Measurements from ENCODE around the gene C6orf136. TPM values are rescaled to one million over a fixed set of nuclear protein-coding genes. Genes with fewer than 3 reads are reported as not detected.

The C6orf136 gene
- total RNA-seq, 2 donors from 2014 or later, result 24.8 to 36.7 TPM

DNA sequence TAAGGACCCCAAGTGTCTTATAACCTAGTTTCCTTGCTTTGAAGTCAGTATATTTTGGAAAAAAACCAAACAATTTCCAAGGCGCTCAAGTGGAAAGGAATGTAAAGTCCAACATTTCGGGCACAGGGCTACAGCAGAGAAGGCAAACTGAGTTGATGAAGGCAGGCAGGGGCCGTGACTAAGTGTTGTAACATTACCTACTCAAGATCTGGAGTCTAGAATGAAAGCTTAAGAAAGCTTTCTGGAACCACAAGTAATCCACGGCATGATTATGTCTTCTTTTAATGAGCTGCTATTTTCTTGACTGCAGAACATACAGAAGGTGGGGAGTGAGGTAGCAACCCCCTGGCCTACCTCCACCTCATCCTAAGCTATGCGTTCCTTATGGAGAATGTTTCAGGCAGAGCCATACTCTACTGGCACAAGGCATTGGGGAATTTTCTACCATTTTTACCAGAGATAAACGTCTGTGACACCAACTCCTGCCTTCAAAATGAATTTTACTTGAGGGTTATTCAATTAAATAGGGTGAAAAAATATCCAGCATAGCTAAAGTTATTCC, 34.2 kb upstream of the C6orf136 start:
- Mint-ChIP-seq H3K9me3 (no peaks in the 10 kb centered on the region), H3K27ac (peak overlapping the region; percentile 100), H3K36me3 (ENCODE audit: low read depth) (peaks cover 100% of the 10 kb centered on the region), H3K4me3 (peak overlapping the region; percentile 94), H3K27me3 (no peaks in the 10 kb centered on the region), H3K4me1 (peaks cover 49% of the 10 kb centered on the region)
- ATAC-seq (replicated peaks), result no peak

DNA sequence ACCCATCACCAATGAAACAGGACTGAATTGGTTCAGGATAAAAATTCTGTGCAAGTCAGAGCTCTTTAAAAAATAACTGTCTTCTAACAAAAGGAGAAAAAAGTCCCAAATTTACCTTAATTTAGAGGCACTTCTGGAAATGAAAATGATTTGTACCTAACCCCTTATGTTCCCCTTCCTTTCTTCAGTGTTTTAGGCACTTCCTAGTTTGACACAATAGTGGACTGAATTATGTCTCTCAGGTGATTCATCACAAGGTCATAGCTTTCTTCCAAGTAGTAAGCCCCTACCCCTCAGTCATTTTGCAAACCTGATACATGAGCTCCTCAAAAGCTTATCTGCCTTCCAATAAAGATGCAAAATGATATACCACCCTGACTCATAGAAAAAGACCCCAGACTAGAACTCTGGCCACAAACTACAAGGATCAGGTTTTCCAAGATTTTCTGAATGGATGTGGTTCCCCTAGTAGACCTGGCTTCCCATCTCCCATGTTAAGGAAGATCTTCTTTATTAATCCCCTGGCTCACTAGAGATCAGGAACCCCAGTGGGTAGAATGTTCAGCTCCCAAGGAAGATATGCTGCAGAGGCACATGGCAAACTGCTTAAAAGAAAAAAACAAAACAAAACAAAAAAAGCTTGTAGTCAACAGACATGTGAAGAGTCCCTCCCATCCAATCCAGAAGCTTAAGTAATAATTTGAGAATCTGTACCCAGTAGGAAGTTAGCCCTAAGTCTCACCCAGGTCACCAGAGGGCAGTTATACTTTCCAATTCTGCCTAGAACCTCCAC, 33.5 kb upstream of the C6orf136 start:
- peaks cover 49% of the 10 kb centered on the region for H3K4me1 Mint-ChIP-seq
- H3K27ac Mint-ChIP-seq, result peak overlapping the region; percentile 100
- H3K4me3 Mint-ChIP-seq, result peak overlapping the region; percentile 94
- no peaks in the 10 kb centered on the region for H3K27me3 Mint-ChIP-seq
- peaks cover 97% of the 10 kb centered on the region for H3K36me3 Mint-ChIP-seq (ENCODE audit: low read depth)
- peak; percentile 31 for ATAC-seq (replicated peaks)
- H3K9me3 Mint-ChIP-seq, result no peaks in the 10 kb centered on the region

DNA sequence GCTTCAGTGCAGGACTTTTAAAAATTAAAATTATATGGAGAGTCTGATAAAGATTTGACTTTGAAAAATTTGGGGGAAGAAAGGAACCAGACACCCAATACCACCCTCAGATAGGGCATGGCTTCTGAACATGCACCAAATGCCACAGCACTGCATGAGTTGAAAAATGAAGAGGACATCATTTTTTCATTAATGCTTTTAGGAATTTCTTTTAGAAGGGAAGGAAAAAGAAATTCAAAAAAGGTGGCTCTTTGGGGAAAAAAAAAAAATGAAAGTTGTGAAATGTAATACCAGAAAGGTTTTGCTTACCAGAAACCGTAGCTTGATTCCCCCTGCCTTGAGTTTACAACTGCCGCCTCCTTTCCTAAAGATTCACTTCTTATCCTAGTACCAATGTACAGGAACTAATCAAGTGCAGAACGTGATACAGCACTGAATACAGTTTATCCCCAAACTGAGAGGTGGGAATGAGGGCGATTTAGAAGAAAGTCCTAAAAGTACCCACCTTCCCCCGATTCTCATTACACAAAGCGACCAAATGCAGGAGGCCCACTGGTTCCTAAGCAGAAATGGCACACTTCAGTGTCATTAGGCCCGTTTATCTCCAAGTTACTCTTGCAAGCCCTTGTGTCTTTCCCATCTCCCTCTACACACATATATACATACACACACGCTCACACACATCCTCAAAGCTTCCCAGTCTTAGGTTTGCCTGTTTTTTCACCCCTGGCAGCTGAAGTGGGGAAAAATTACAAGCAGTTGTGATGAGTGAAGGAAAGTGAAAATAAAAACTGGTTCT, 32.7 kb upstream of the C6orf136 start:
- H3K4me1 Mint-ChIP-seq, result peaks cover 41% of the 10 kb centered on the region
- H3K9me3 Mint-ChIP-seq, result no peaks in the 10 kb centered on the region
- peak overlapping the region; percentile 94 for H3K4me3 Mint-ChIP-seq
- H3K27me3 Mint-ChIP-seq, result no peaks in the 10 kb centered on the region
- peak overlapping the region; percentile 100 for H3K27ac Mint-ChIP-seq
- no peak for ATAC-seq (replicated peaks)
- peaks cover 97% of the 10 kb centered on the region for H3K36me3 Mint-ChIP-seq (ENCODE audit: low read depth)

DNA sequence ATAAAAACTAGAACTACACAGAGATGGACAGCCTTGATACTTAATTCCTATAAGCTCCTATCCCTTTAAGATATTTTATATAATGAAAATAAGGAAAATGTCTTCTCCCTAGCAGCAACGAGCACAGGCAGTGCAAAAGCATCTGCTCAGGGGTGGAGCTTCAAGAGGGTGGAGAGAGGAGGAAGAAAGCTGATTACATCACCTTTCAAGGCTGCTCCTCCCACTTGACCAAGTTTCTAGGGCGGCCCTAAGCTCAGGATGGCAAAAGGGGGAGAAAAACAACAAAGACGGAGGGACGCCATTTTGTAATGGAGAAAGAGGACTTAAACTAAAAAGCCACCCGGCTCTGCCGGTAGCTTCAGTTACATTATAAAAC, 32.1 kb upstream of the C6orf136 start:
- peak; percentile 62 for ATAC-seq (replicated peaks)
- H3K4me3 Mint-ChIP-seq, result peak overlapping the region; percentile 94

DNA sequence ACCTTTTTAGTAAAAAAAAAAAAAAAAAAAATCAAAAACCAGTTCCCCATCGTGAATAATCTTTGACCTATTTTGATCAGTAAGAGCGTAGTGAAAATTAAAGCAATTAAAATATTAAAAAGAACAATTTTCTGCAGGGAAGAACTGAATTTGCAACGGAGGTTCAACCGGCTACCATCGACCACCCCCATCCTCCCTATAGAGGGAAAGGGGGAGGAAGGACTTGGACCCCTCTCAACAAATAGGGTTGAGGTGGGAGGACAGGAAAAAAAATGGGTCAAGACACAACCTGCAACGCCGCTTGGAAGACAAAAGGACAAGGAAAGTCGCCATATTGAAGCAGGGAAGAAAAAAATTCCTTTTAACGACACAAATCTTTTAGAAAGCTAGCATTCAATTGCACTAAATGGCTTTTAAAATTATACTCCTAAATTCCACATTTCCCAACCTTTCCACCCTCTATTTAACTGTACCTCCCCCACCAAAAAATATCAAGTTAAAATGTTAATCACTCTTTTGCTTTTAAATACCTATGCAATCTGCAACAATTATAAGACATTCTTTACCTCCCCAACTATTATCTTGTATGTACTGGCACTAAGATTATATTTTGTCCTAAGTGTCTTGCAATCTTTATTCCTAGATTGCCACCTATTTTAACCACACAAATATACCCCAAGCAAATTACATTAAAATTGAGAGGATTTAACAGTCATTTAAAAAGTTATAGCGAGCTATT, 31.5 kb upstream of the C6orf136 start:
- Mint-ChIP-seq H3K4me1 (peaks cover 31% of the 10 kb centered on the region), H3K9me3 (no peaks in the 10 kb centered on the region), H3K27me3 (no peaks in the 10 kb centered on the region), H3K27ac (peak overlapping the region; percentile 100), H3K36me3 (ENCODE audit: low read depth) (peaks cover 95% of the 10 kb centered on the region), H3K4me3 (peak overlapping the region; percentile 94)
- no peak for ATAC-seq (replicated peaks)

More for the DNA sequence above, 32.1 kb upstream of the C6orf136 start:
- no peaks in the 10 kb centered on the region for H3K27me3 Mint-ChIP-seq
- peaks cover 35% of the 10 kb centered on the region for H3K4me1 Mint-ChIP-seq
- peaks cover 97% of the 10 kb centered on the region for H3K36me3 Mint-ChIP-seq (ENCODE audit: low read depth)
- peak overlapping the region; percentile 100 for H3K27ac Mint-ChIP-seq
- H3K9me3 Mint-ChIP-seq, result no peaks in the 10 kb centered on the region

DNA sequence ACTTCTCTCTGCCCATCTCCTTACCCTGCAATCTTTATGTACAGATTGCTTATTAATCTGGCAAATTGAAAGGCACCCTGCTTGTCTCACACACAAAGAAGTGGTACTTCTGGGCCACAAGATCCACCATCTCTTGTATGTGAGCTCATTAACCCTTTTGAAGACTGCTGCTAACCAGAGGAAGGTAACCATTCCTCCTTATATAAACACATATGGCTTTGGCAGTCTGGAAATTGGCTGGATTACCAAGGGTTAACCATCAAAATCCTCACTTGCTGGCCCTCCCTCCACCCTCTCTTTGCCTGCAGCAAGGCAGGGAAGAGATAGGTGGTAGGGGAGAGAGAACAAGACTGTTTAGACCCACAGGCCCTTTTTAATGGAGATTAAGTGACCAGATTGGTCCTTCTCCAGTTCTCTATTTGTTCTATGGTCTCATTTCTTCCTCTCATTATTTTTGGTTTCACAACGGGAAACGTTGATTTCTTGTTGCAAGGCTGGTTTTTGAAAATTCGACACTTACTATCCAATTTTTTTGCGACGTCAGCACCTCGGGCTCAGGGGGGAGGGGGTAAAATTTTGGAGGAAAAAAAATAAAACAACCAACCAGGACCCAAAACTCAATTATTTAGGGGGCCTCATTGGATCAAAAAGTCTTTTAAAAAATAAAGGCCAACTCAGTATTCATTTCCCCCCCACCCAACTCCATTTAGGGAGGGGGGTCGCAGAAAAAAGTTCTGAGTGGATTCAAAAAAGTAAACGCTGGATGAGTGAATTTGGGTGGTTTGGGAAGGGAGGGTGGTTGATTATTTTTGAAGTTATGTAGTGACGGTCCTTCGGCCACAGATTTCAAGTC, 30.7 kb upstream of the C6orf136 start:
- peak overlapping the region; percentile 94 for H3K4me3 Mint-ChIP-seq
- H3K4me1 Mint-ChIP-seq, result peaks cover 28% of the 10 kb centered on the region
- H3K27ac Mint-ChIP-seq, result peak overlapping the region; percentile 100
- no peak for ATAC-seq (replicated peaks)
- peaks cover 95% of the 10 kb centered on the region for H3K36me3 Mint-ChIP-seq (ENCODE audit: low read depth)
- no peaks in the 10 kb centered on the region for H3K9me3 Mint-ChIP-seq
- H3K27me3 Mint-ChIP-seq, result no peaks in the 10 kb centered on the region

DNA sequence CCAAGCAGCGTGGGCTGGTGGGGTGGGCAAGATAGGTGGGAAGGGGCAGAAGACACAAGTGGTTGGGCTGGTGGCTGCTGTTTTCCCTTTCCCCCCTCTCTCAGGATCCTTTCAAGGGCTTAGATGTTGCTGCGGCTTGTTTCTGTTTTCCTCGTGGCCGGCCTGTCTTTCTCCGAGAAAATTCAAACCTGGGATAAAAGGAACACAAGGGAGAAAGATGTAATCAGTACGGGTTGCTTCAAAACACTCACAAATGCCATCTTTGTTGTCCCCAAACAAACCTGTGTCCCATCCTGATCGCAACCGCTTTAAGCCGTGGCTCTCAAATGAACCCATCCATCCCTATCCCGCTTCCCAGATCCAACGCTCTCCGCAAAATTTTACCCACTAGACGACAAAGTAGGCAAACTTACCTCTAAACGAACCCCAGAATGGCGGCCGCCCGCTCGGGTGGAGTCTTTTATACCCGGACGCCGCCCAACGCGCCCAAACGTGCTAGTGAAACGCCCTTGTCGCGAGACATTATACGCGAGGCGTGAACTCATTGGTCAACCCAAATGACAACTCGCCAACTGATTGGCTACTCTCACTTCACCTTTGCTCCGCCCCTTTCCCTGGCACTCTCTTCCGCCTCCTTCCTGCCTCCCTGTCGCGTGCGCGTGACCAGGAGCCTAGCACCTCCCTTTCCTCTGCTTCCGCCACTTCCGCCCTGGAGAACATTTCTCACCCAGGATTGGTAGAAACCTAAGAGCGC, 29.9 kb upstream of the C6orf136 start, which contains the start of gene PPP1R10:
TSS of gene PPP1R10 (minus strand) at position 433 of the 754 bp plus-strand sequence. CDS start 7,299 bp downstream, outside the sequence.
- H3K27ac Mint-ChIP-seq, result peak within 1 kb of the TSS; percentile 100
- no peaks in the 10 kb centered on the region for H3K27me3 Mint-ChIP-seq
- H3K4me3 Mint-ChIP-seq, result peak within 1 kb of the TSS; percentile 94
- ATAC-seq (replicated peaks), result peak; percentile 84
- no peaks in the 10 kb centered on the region for H3K9me3 Mint-ChIP-seq
- H3K4me1 Mint-ChIP-seq, result peaks cover 20% of the 10 kb centered on the region
- H3K36me3 Mint-ChIP-seq (ENCODE audit: low read depth), result peaks cover 95% of the 10 kb centered on the region

DNA sequence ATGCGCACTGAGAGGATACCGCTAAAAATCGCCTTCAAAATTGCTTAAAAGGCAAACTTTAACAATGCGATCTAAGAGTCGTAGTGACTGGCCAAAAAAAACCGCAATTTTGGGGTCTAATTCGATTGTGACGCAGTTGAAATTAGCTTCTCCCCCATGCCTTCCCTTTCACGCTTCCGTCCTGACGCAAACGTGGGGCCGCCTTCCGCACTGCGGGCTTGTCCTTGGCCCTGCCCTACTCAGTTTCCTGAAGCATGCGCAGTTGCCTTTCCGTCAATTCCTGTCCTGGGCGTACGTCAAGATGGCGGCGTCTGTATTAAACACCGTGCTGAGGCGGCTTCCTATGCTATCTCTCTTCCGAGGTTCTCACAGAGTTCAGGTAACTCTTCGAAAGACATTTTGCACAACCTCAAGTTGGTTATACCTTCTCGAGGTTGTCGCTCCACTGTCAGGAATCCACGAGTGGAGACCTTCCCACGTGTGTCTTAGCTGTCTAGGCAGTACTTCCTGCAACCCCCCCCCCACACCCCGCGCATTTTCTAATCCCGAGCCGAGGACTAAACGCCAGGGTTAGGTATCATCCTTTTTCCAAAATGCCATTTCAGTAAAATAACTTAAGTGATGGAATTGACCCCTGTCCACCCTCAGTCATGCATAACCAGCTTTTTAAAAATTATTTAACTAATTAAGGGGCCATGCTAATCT, 29.2 kb upstream of the C6orf136 start, which contains the start of gene MRPS18B:
TSS of gene MRPS18B (plus strand) at position 276 of the 705 bp plus-strand sequence. CDS start at position 302, 26 bp downstream.
- Mint-ChIP-seq H3K36me3 (ENCODE audit: low read depth) (peaks cover 95% of the 10 kb centered on the region), H3K9me3 (no peaks in the 10 kb centered on the region), H3K27me3 (no peaks in the 10 kb centered on the region), H3K4me1 (peaks cover 17% of the 10 kb centered on the region), H3K4me3 (peak within 1 kb of the TSS; percentile 94), H3K27ac (peak within 1 kb of the TSS; percentile 100)
- peak; percentile 83 for ATAC-seq (replicated peaks)

DNA sequence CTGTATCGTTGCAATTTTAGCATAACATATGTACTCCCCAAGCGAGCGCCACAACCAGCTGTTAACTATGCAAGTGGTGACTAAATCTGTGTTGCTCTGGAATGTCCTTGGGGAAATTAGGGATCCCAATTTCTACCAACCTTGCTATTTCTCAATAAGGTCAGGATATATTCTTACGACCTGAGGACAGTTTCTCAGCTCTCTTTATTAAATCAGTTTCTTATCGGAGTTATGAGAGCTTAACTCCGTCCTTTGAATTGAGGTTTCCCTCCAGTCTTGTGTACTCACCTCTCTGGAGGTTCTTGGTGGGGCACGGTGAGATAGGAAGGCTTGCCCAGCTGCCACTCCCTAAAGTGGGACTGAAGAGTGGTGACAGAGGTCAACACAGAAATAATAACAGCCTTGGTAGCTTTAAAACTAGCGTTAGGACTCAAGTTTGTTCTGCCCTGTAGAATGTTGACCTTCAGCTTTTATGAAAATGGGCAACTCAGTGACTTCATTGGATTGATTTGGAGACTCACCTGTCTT, 28.6 kb upstream of the C6orf136 start:
- H3K4me3 Mint-ChIP-seq, result peak overlapping the region; percentile 94
- no peaks in the 10 kb centered on the region for H3K9me3 Mint-ChIP-seq
- H3K27me3 Mint-ChIP-seq, result no peaks in the 10 kb centered on the region
- ATAC-seq (replicated peaks), result no peak
- H3K27ac Mint-ChIP-seq, result peak overlapping the region; percentile 100
- peaks cover 95% of the 10 kb centered on the region for H3K36me3 Mint-ChIP-seq (ENCODE audit: low read depth)
- peaks cover 12% of the 10 kb centered on the region for H3K4me1 Mint-ChIP-seq

DNA sequence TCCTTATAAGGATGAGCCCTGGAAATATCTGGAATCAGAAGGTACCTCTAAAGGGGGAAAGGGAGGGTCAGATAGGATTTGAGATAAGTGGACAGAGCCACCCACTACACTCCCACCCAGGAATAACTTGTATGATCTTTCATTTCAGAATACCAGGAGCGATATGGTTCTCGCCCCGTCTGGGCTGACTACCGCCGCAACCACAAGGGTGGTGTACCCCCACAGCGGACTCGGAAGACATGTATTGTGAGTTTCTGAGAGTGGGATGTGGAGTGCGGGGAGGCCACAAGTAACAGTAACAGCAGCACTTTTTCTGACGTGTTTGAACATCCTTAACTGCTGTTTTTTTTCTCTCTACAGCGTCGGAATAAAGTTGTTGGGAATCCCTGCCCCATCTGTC, 27.4 kb upstream of the C6orf136 start:
- Mint-ChIP-seq H3K27me3 (no peaks in the 10 kb centered on the region), H3K9me3 (no peaks in the 10 kb centered on the region), H3K4me3 (peak overlapping the region; percentile 94), H3K4me1 (peaks cover 3% of the 10 kb centered on the region), H3K27ac (peak overlapping the region; percentile 100), H3K36me3 (ENCODE audit: low read depth) (peaks cover 95% of the 10 kb centered on the region)
- no peak for ATAC-seq (replicated peaks)

DNA sequence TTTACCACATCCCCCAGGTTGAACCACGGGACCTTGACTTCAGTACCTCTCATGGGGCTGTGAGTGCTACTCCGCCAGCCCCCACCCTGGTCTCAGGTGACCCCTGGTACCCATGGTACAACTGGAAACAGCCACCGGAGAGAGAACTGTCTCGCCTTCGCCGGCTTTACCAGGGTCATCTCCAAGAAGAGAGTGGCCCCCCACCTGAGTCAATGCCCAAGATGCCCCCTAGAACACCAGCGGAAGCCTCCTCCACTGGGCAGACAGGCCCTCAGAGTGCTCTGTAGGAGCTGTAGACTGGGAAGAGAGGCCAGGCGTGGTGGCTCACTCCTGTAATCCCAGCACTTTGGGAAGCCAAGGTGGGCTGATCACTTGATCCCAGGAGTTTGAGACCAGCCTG, 21.4 kb upstream of the C6orf136 start:
- Mint-ChIP-seq H3K9me3 (no peaks in the 10 kb centered on the region), H3K27me3 (no peaks in the 10 kb centered on the region), H3K4me3 (peak overlapping the region; percentile 90), H3K36me3 (ENCODE audit: low read depth) (peaks cover 100% of the 10 kb centered on the region), H3K27ac (peak overlapping the region; percentile 91), H3K4me1 (peaks cover 22% of the 10 kb centered on the region)
- ATAC-seq (replicated peaks), result no peak

Data from activated T-helper 17 cell treated with anti-CD3 and anti-CD28 coated beads, Interleukin-2, amount 50 U/mL, for 72 hours (primary cell).